K562 (cell line): ENCODE measurements around the gene CPSF4L.

Experiments
- NFYB ChIP-seq: IDR thresholded peaks from 2 replicates; pipeline ENCODE4 v1.6.1; 2011; ENCODE audit warnings: mild to moderate bottlenecking, moderate library complexity; ENCODE audit not compliant: insufficient read length; ENCODE audit errors: extremely low read depth
- RAD21 ChIP-seq, 2 experiments: fragments of 250-450 bp in 1 of 2; fragments of 450-650 bp in 1 of 2; sonication (Bioruptor Pico) in 1 of 2; formaldehyde crosslinking in 1 of 2; IDR thresholded peaks in 1 of 2; conservative IDR thresholded peaks in 1 of 2; 2 replicates each; pipeline versions ENCODE4 v1.4.0 to v1.8.0; 2020 to 2022; ENCODE audit warnings: mild to moderate bottlenecking in 2 of 2, moderate library complexity in 1 of 2
- TF ChIP-seq, protein P1 (sequence below): sonication (generic); formaldehyde crosslinking; IDR thresholded peaks from 2 replicates; pipeline ENCODE4 v1.8.1; 2023; ENCODE audit warnings: mild to moderate bottlenecking, missing genetic modification reagents

DNA sequence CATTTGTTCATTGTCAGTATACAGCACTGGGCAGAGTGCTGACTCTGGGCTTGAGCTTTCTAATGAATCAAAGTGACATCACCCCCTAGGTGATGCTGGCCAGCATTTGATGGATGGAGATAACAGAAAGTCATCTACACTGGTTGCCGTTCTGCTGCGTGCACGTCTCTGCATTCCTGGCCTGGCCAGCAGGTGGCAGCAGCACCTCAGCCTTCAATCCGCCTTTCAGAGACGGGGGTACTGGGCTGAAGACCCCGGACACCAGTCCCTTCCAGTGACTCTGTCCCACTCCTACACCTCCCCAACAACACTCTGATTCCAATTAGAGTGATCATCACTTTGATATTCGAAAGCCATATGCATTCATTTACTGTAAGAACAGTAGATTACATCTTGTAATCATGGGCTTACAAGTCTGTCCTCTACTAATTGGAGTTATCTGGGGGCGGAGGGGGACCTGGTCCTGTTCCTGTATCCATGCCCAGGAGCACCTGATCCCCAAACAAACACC lies 6.0 kb downstream of the CPSF4L start:
- TF ChIP-seq, protein P1, sequence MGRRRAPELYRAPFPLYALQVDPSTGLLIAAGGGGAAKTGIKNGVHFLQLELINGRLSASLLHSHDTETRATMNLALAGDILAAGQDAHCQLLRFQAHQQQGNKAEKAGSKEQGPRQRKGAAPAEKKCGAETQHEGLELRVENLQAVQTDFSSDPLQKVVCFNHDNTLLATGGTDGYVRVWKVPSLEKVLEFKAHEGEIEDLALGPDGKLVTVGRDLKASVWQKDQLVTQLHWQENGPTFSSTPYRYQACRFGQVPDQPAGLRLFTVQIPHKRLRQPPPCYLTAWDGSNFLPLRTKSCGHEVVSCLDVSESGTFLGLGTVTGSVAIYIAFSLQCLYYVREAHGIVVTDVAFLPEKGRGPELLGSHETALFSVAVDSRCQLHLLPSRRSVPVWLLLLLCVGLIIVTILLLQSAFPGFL (CRISPR knock-in tag), result no peak
- no peak for TF ChIP-seq NFYB
- peak; percentile 99 to 100 for TF ChIP-seq RAD21 (CRISPR knock-in tag; conservative IDR thresholded peaks at IDR 0.05 in 1 of 2, IDR thresholded peaks at IDR 0.05 in 1 of 2)
